Activated naive CD4-positive, alpha-beta T cell treated with anti-CD3 and anti-CD28 coated beads, Interleukin-2, amount 50 U/mL, for 24 hours (primary cell): Measurements from ENCODE around the gene RIPK4.

ENCODE experiments used
- H3K27ac Mint-ChIP-seq: one replicate; pipeline ENCODE4 v1.8.0; 2021; ENCODE audit warnings: mild to moderate bottlenecking, mixed read lengths
- H3K27me3 Mint-ChIP-seq: one replicate; pipeline ENCODE4 v1.8.0; 2021; ENCODE audit warnings: mixed read lengths
- H3K36me3 Mint-ChIP-seq: one replicate; pipeline ENCODE4 v1.8.0; 2021; ENCODE audit warnings: mixed read lengths
- H3K4me1 Mint-ChIP-seq: one replicate; pipeline ENCODE4 v1.8.0; 2021; ENCODE audit warnings: mixed read lengths
- H3K4me3 Mint-ChIP-seq: one replicate; pipeline ENCODE4 v1.8.0; 2021; ENCODE audit warnings: mild to moderate bottlenecking, mixed read lengths
- H3K9me3 Mint-ChIP-seq: one replicate; pipeline ENCODE4 v1.8.0; 2021; ENCODE audit warnings: mixed read lengths

The RIPK4 gene

GRCh38 chr21:41779659-41780058 lies 12.8 kb upstream of the RIPK4 start:
- peaks cover 50% of the 10 kb centered on the region for H3K27me3 Mint-ChIP-seq
- peaks cover 18% of the 10 kb centered on the region for H3K4me1 Mint-ChIP-seq
- peak overlapping the region; percentile 45 for H3K4me3 Mint-ChIP-seq
- no peaks in the 10 kb centered on the region for H3K9me3 Mint-ChIP-seq
- no peaks in the 10 kb centered on the region for H3K36me3 Mint-ChIP-seq
- H3K27ac Mint-ChIP-seq: no peak overlapping the region

GRCh38 chr21:41778930-41779600 lies 12.2 kb upstream of the RIPK4 start:
- Mint-ChIP-seq H3K27me3 (peaks cover 52% of the 10 kb centered on the region), H3K36me3 (no peaks in the 10 kb centered on the region), H3K4me1 (peaks cover 18% of the 10 kb centered on the region), H3K27ac (no peak overlapping the region), H3K9me3 (no peaks in the 10 kb centered on the region), H3K4me3 (no peak overlapping the region)

- Mint-ChIP-seq H3K27me3 (peaks cover 45% of the 10 kb centered on the region), H3K4me1 (peaks cover 14% of the 10 kb centered on the region), H3K4me3 (no peak overlapping the region), H3K27ac (no peak overlapping the region), H3K36me3 (no peaks in the 10 kb centered on the region), H3K9me3 (no peaks in the 10 kb centered on the region)
These were observed 11.3 kb upstream of the RIPK4 start for GRCh38 chr21:41777951-41778815.

- Mint-ChIP-seq H3K27me3 (peaks cover 45% of the 10 kb centered on the region), H3K9me3 (no peaks in the 10 kb centered on the region), H3K4me1 (peaks cover 14% of the 10 kb centered on the region), H3K36me3 (no peaks in the 10 kb centered on the region), H3K4me3 (no peak overlapping the region), H3K27ac (no peak overlapping the region)
These were observed 9.9 kb upstream of the RIPK4 start for GRCh38 chr21:41776778-41777177.

GRCh38 chr21:41775149-41775472 lies 8.3 kb upstream of the RIPK4 start:
- no peaks in the 10 kb centered on the region for H3K36me3 Mint-ChIP-seq
- peaks cover 39% of the 10 kb centered on the region for H3K27me3 Mint-ChIP-seq
- H3K4me1 Mint-ChIP-seq: peaks cover 14% of the 10 kb centered on the region
- no peak overlapping the region for H3K27ac Mint-ChIP-seq
- H3K9me3 Mint-ChIP-seq: no peaks in the 10 kb centered on the region
- H3K4me3 Mint-ChIP-seq: no peak overlapping the region

GRCh38 chr21:41774467-41775148 lies 7.8 kb upstream of the RIPK4 start:
- Mint-ChIP-seq H3K27me3 (peaks cover 39% of the 10 kb centered on the region), H3K4me1 (peaks cover 13% of the 10 kb centered on the region), H3K27ac (no peak overlapping the region), H3K36me3 (no peaks in the 10 kb centered on the region), H3K9me3 (no peaks in the 10 kb centered on the region), H3K4me3 (no peak overlapping the region)

- H3K36me3 Mint-ChIP-seq: no peaks in the 10 kb centered on the region
- no peaks in the 10 kb centered on the region for H3K9me3 Mint-ChIP-seq
- peak overlapping the region; percentile 67 for H3K27ac Mint-ChIP-seq
- H3K4me3 Mint-ChIP-seq: no peak overlapping the region
- peaks cover 17% of the 10 kb centered on the region for H3K4me1 Mint-ChIP-seq
- H3K27me3 Mint-ChIP-seq: peaks cover 38% of the 10 kb centered on the region
These were observed 5.7 kb upstream of the RIPK4 start for GRCh38 chr21:41772351-41773080.

GRCh38 chr21:41771625-41771945 lies 4.7 kb upstream of the RIPK4 start:
- Mint-ChIP-seq H3K27me3 (peaks cover 38% of the 10 kb centered on the region), H3K4me3 (no peak overlapping the region), H3K9me3 (no peaks in the 10 kb centered on the region), H3K27ac (no peak overlapping the region), H3K36me3 (no peaks in the 10 kb centered on the region), H3K4me1 (peaks cover 22% of the 10 kb centered on the region)

GRCh38 chr21:41770901-41771624 lies 4.2 kb upstream of the RIPK4 start:
- H3K27ac Mint-ChIP-seq: no peak overlapping the region
- no peaks in the 10 kb centered on the region for H3K36me3 Mint-ChIP-seq
- peaks cover 37% of the 10 kb centered on the region for H3K27me3 Mint-ChIP-seq
- no peak overlapping the region for H3K4me3 Mint-ChIP-seq
- H3K9me3 Mint-ChIP-seq: no peaks in the 10 kb centered on the region
- peaks cover 22% of the 10 kb centered on the region for H3K4me1 Mint-ChIP-seq

- H3K4me1 Mint-ChIP-seq: peaks cover 22% of the 10 kb centered on the region
- H3K27me3 Mint-ChIP-seq: peaks cover 38% of the 10 kb centered on the region
- no peak overlapping the region for H3K4me3 Mint-ChIP-seq
- no peak overlapping the region for H3K27ac Mint-ChIP-seq
- no peaks in the 10 kb centered on the region for H3K9me3 Mint-ChIP-seq
- no peaks in the 10 kb centered on the region for H3K36me3 Mint-ChIP-seq
These were observed 3.1 kb upstream of the RIPK4 start for GRCh38 chr21:41769933-41770332.

- Mint-ChIP-seq H3K27ac (no peak overlapping the region), H3K4me1 (peaks cover 22% of the 10 kb centered on the region), H3K36me3 (no peaks in the 10 kb centered on the region), H3K9me3 (no peaks in the 10 kb centered on the region), H3K27me3 (peaks cover 37% of the 10 kb centered on the region), H3K4me3 (no peak overlapping the region)
These were observed 2.7 kb upstream of the RIPK4 start for GRCh38 chr21:41769521-41769920.

- no peaks in the 10 kb centered on the region for H3K9me3 Mint-ChIP-seq
- H3K36me3 Mint-ChIP-seq: no peaks in the 10 kb centered on the region
- peaks cover 22% of the 10 kb centered on the region for H3K4me1 Mint-ChIP-seq
These were observed 2.3 kb upstream of the RIPK4 start for GRCh38 chr21:41769111-41769510.

GRCh38 chr21:41768437-41769042 lies 1.7 kb upstream of the RIPK4 start:
- H3K4me3 Mint-ChIP-seq: peak overlapping the region; percentile 86
- peaks cover 22% of the 10 kb centered on the region for H3K4me1 Mint-ChIP-seq
- no peak overlapping the region for H3K27ac Mint-ChIP-seq
- peaks cover 37% of the 10 kb centered on the region for H3K27me3 Mint-ChIP-seq
- H3K36me3 Mint-ChIP-seq: no peaks in the 10 kb centered on the region
- no peaks in the 10 kb centered on the region for H3K9me3 Mint-ChIP-seq

More at GRCh38 chr21:41769111-41769510, 2.3 kb upstream of the RIPK4 start:
- peak overlapping the region; percentile 86 for H3K4me3 Mint-ChIP-seq
- no peak overlapping the region for H3K27ac Mint-ChIP-seq
- H3K27me3 Mint-ChIP-seq: peaks cover 37% of the 10 kb centered on the region

- H3K4me1 Mint-ChIP-seq: peaks cover 22% of the 10 kb centered on the region
These were observed 969 bp upstream of the RIPK4 start for GRCh38 chr21:41767606-41768436.

More at GRCh38 chr21:41767606-41768436, 969 bp upstream of the RIPK4 start:
- H3K9me3 Mint-ChIP-seq: no peaks in the 10 kb centered on the region
- peaks cover 40% of the 10 kb centered on the region for H3K27me3 Mint-ChIP-seq
- peak overlapping the region; percentile 31 for H3K27ac Mint-ChIP-seq
- H3K36me3 Mint-ChIP-seq: no peaks in the 10 kb centered on the region
- H3K4me3 Mint-ChIP-seq: peak overlapping the region; percentile 86
